Measurements from ENCODE around the gene NLGN1.

NLGN1 gene

GRCh38 chr3:173863551-173863950, 466.0 kb downstream of the NLGN1 start:
- DNase-seq = no peak

GRCh38 chr3:173865900-173866498, 468.5 kb downstream of the NLGN1 start:
- no peak for DNase-seq

- DNase-seq = no peak
Measured at GRCh38 chr3:173869766-173870165, 472.2 kb downstream of the NLGN1 start.

GRCh38 chr3:173870976-173871375, 473.4 kb downstream of the NLGN1 start:
- no peak for DNase-seq

GRCh38 chr3:173875790-173876189, 478.2 kb downstream of the NLGN1 start:
- no peak for DNase-seq

GRCh38 chr3:173876476-173876875, 478.9 kb downstream of the NLGN1 start:
- DNase-seq = no peak

- DNase-seq = no peak
Measured at GRCh38 chr3:173887888-173888287, 490.3 kb downstream of the NLGN1 start.

GRCh38 chr3:173889596-173889995, 492.1 kb downstream of the NLGN1 start:
- no peak for DNase-seq

- DNase-seq = no peak
Measured at GRCh38 chr3:173890091-173890490, 492.5 kb downstream of the NLGN1 start.

GRCh38 chr3:173891272-173892100, 493.9 kb downstream of the NLGN1 start:
- DNase-seq = peak; percentile 29 to 80 (median 64)

GRCh38 chr3:173892547-173892946, 495.0 kb downstream of the NLGN1 start:
- DNase-seq = no peak

- DNase-seq = no peak
Measured at GRCh38 chr3:173893066-173893465, 495.5 kb downstream of the NLGN1 start.

GRCh38 chr3:173893835-173894234, 496.3 kb downstream of the NLGN1 start:
- no peak for DNase-seq

GRCh38 chr3:173897631-173898030, 500.1 kb downstream of the NLGN1 start:
- no peak for DNase-seq

GRCh38 chr3:173901649-173902048, 504.1 kb downstream of the NLGN1 start:
- DNase-seq = no peak

GRCh38 chr3:173902401-173902800, 504.9 kb downstream of the NLGN1 start:
- no peak for DNase-seq

GRCh38 chr3:173902871-173903270, 505.3 kb downstream of the NLGN1 start:
- no peak for DNase-seq

GRCh38 chr3:173905381-173905780, 507.8 kb downstream of the NLGN1 start:
- no peak for DNase-seq

- no peak for DNase-seq
Measured at GRCh38 chr3:173911446-173911845, 513.9 kb downstream of the NLGN1 start.

- DNase-seq = no peak
Measured at GRCh38 chr3:173912126-173912525, 514.6 kb downstream of the NLGN1 start.

- no peak for DNase-seq
Measured at GRCh38 chr3:173913397-173913796, 515.9 kb downstream of the NLGN1 start.

GRCh38 chr3:173913974-173914421, 516.5 kb downstream of the NLGN1 start:
- no peak for DNase-seq

GRCh38 chr3:173916799-173917198, 519.3 kb downstream of the NLGN1 start:
- no peak for DNase-seq

GRCh38 chr3:173920386-173920785, 522.8 kb downstream of the NLGN1 start:
- no peak for DNase-seq

Data from suppressor macrophage (primary cell).